K562 (cell line): ENCODE measurements around the gene CRTC3. TPM values are rescaled to one million over a fixed set of nuclear protein-coding genes. Genes with fewer than 3 reads are reported as not detected.

ENCODE experiments used
- ARID3B ChIP-seq: fragments of 250-450 bp; sonication (Bioruptor Pico); IDR thresholded peaks from 2 replicates; pipeline ENCODE4 v1.4.0; 2020; ENCODE audit warnings: borderline replicate concordance
- DMBX1 ChIP-seq: fragments of 250-450 bp; sonication (Bioruptor Pico); IDR thresholded peaks from 2 replicates; pipeline ENCODE4 v1.8.0; 2022; ENCODE audit warnings: inconsistent platforms, mild to moderate bottlenecking, moderate library complexity, borderline replicate concordance
- EP300 ChIP-seq: IDR thresholded peaks from 2 replicates; pipeline ENCODE4 v1.6.1; 2012; ENCODE audit warnings: low read length, improper control_type of control experiment
- FOXA1 ChIP-seq: fragments of 450-650 bp; IDR thresholded peaks from 2 replicates; pipeline ENCODE4 v1.6.1; 2016; ENCODE audit warnings: mild to moderate bottlenecking, borderline replicate concordance
- GTF2B ChIP-seq: IDR thresholded peaks from 2 replicates; pipeline ENCODE4 v1.6.1; 2011; ENCODE audit not compliant: insufficient read length; ENCODE audit errors: extremely low read depth
- MTA3 ChIP-seq: fragments of 450-650 bp; formaldehyde crosslinking; IDR thresholded peaks from 2 replicates; pipeline ENCODE4 v1.6.1; 2017; ENCODE audit warnings: mild to moderate bottlenecking, borderline replicate concordance
- PTRF ChIP-seq: fragments of 450-650 bp; IDR thresholded peaks from 2 replicates; pipeline ENCODE4 v1.6.1; 2016; ENCODE audit warnings: mild to moderate bottlenecking, missing genetic modification characterization, missing compliant biosample characterization
- RERE ChIP-seq: sonication (generic); formaldehyde crosslinking; IDR thresholded peaks from 2 replicates; pipeline ENCODE4 v1.8.0; 2023; ENCODE audit warnings: missing genetic modification reagents, mild to moderate bottlenecking, borderline replicate concordance
- RFX5 ChIP-seq: IDR thresholded peaks from 2 replicates; pipeline ENCODE4 v1.6.1; 2011; ENCODE audit warnings: low read depth, mild to moderate bottlenecking, improper control_type of control experiment, low read length
- SRSF1 ChIP-seq: fragments of 200-400 bp; formaldehyde crosslinking; IDR thresholded peaks from 2 replicates; pipeline ENCODE4 v1.6.1; 2017; ENCODE audit warnings: mild to moderate bottlenecking, low read depth, low read length, moderate library complexity
- STAT5A ChIP-seq: IDR thresholded peaks from 2 replicates; pipeline ENCODE4 v1.6.1; 2012; ENCODE audit warnings: low read length, inconsistent platforms, borderline replicate concordance
- TCF3 ChIP-seq: sonication (generic); formaldehyde crosslinking; IDR thresholded peaks from 2 replicates; pipeline ENCODE4 v1.4.0; 2020; ENCODE audit warnings: mild to moderate bottlenecking, missing genetic modification reagents
- THAP12 ChIP-seq: fragments of 250-450 bp; sonication (Bioruptor Pico); IDR thresholded peaks from 2 replicates; pipeline ENCODE4 v1.9.0; 2021; ENCODE audit warnings: mild to moderate bottlenecking, inconsistent platforms
- ZNF655 ChIP-seq: fragments of 250-450 bp; sonication (Bioruptor Pico); IDR thresholded peaks from 2 replicates; pipeline ENCODE4 v1.5.0; 2021
- ZSCAN29 ChIP-seq: fragments of 450-650 bp; IDR thresholded peaks from 2 replicates; pipeline ENCODE4 v1.6.1; 2017
- polyA plus RNA-seq, 8 experiments: library from polyadenylated mRNA; depleted of rRNA in 4 of 8; stranded (reverse) in 5 of 8; unstranded in 3 of 8; fragments of >200 nt; fragmentation: Nextera tagmentation in 2 of 8; fragmentation: Illumina TruSeq in 1 of 8; extraction: Ambion mirVana in 2 of 8; extraction: Trizol in 1 of 8; gene quantifications; 2 replicates each; pipeline versions ENCODE4 v1.2.1 to v1.2.3, GENCODE V29; 2011 to 2014; ENCODE audit warnings: inconsistent platforms in 1 of 8, missing spikeins in 1 of 8
- total RNA-seq, 7 experiments: library from RNA; depleted of rRNA in 6 of 7; stranded (reverse); fragments of >200 nt in 6 of 7; fragmentation: Illumina TruSeq in 2 of 7; extraction: Trizol in 2 of 7; gene quantifications; 2 replicates each; pipeline versions ENCODE4 v1.2.1 to v1.2.3, GENCODE V29; 2011 to 2021; ENCODE audit warnings: low replicate concordance in 1 of 7

The CRTC3 gene
- total and polyA plus RNA-seq, 9 of the 15 experiments (the other 6 are each of a cell fraction or from before 2014, with no cell fraction given), result 1.2 to 19.0 (median 11.6) TPM

GRCh38 chr15:90607361-90607760 is 77.6 kb downstream of the CRTC3 start (continued):
- TF ChIP-seq RERE (CRISPR knock-in tag) (no peak), DMBX1 (CRISPR knock-in tag) (no peak), ZSCAN29 (no peak), FOXA1 (no peak), SRSF1 (no peak), PTRF (tag) (no peak), ARID3B (no peak), EP300 (no peak), TCF3 (no peak), STAT5A (no peak), ZNF655 (no peak), THAP12 (CRISPR knock-in tag) (no peak), MTA3 (no peak), GTF2B (no peak), RFX5 (no peak)
